Body of pancreas (tissue), 4 donors: Measurements from ENCODE around the gene GNPDA2. TPM values are rescaled to one million over a fixed set of nuclear protein-coding genes. Genes with fewer than 3 reads are reported as not detected.

Experiments
- ATAC-seq: fragments of 150-250 bp; one replicate; pipeline ENCODE4 v1.9.1; 2016
- DNase-seq, 4 donors: peaks; one replicate each; pipeline ENCODE4 v3.0.0-alpha.2; 2019
- H3K27ac ChIP-seq, 4 donors: fragments of 200-600 bp; sonication (generic); 1 replicate in 3 of 4; 2 replicates in 1 of 4; pipeline versions ENCODE4 v1.5.1 to v1.6.1; 2016 to 2019; ENCODE audit warnings: mild to moderate bottlenecking in 1 of 4, mixed read lengths in 1 of 4, moderate library complexity in 1 of 4
- H3K27me3 ChIP-seq, 2 donors: fragments of 200-600 bp; sonication (generic); one replicate each; pipeline ENCODE4 v1.6.0; 2016; ENCODE audit warnings: mild to moderate bottlenecking in 1 of 2
- H3K36me3 ChIP-seq, 2 donors: fragments of 200-600 bp; sonication (generic); replicated peaks in 1 of 2; 2 replicates each; pipeline ENCODE4 v1.5.1; 2016; ENCODE audit warnings: low read depth in 2 of 2; ENCODE audit not compliant: insufficient read depth in 1 of 2
- H3K4me1 ChIP-seq: fragments of 200-600 bp; sonication (generic); one replicate; pipeline ENCODE4 v1.6.0; 2016
- H3K4me3 ChIP-seq, 2 donors: fragments of 200-600 bp; sonication (generic); 1 replicate in 1 of 2; 2 replicates in 1 of 2; pipeline ENCODE4 v1.5.1; 2016 to 2019
- H3K9me3 ChIP-seq, 3 donors: fragments of 200-600 bp; sonication (generic); 1 replicate in 2 of 3; 2 replicates in 1 of 3; pipeline ENCODE4 v1.5.1; 2016
- POLR2A ChIP-seq, 3 donors: fragments of 450-650 bp; IDR thresholded peaks; one replicate each; pipeline ENCODE4 v1.6.1; 2016; ENCODE audit warnings: antibody characterized with exemption in 3 of 3, mild to moderate bottlenecking in 2 of 3
- WGBS, 2 donors: methylation state at CpG; one replicate each; pipeline ENCODE4 v1.1.5; 2017; 5-methylcytosine and 5-hydroxymethylcytosine counted together
- intact Hi-C: fragments of 100-400 bp; cut with DNase I; formaldehyde crosslinking; loops from one replicate; pipeline ENCODE4 v1.15.1; 2023
- total RNA-seq, 2 donors: library from RNA; depleted of rRNA; stranded (reverse); fragments of >200 nt; gene quantifications; one replicate each; pipeline ENCODE4 v1.1.0, GENCODE V29; 2016
- TF ChIP-seq, protein P1 (sequence below), 7 experiments: fragments of 450-650 bp in 4 of 7; fragments of 200-600 bp in 3 of 7; sonication (generic) in 3 of 7; IDR thresholded peaks; one replicate each; pipeline ENCODE4 v1.5.1; 2016 to 2019; ENCODE audit warnings: antibody characterized with exemption in 7 of 7

The GNPDA2 gene
- 10 to 100 TPM in 1 of 2 donors, 1 to 10 TPM in 1; 8.6 to 17.6 TPM for total RNA-seq

DNA sequence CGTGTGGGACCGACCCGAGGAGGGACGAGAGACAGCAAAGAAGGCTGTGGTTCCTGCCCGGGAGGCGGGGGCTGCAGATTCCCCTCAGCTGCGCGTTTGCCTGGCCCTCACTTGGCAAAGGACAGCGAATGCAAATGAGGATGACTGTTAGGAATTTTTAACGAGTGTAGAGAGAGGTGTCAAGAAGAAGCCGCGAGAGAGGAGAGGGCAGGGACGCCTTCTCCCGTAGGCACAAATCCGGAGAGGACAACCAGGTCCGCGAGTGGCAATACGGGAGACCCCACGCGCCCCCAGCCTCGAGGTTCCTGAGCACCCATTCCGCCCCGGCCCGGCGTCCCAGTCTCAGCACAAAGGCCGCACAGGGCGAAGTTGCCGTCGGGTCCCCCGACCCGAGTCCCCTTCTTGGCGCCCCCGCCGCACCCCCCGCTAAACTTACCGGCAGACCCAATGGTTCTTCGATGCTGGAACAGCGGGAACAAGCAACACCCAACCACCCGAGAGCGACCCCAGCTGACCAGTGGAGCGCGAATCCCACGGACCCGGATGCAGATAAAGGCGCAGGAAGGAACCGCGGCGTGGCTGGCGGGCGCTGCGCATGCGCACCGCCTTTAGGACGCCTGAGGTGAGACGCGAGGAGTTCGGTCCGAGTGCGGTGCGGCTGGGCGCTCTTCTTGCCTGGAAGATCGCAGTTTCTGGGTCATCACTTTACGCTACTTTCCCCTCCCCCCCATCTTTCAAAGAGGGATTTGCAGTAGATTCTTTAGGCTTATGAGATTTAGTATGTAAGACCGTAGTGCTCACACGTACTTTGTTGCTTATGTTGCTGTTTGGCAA lies at the start of gene GNPDA2:
GNPDA2 (minus strand) TSS at position 519 of the 834 bp plus-strand sequence. CDS start 4,349 bp downstream, outside the sequence.
- no peaks in the 10 kb centered on the region for H3K27me3 ChIP-seq
- DNase-seq (peak; percentile 90 to 94 (median 93)), ATAC-seq (peak; percentile 98)
- peak within 1 kb of the TSS; percentile 53 to 93 for H3K4me3 ChIP-seq
- H3K36me3 ChIP-seq: no peaks in the 10 kb centered on the region
- intact Hi-C loops: no loop called here
- TF ChIP-seq, protein P1, sequence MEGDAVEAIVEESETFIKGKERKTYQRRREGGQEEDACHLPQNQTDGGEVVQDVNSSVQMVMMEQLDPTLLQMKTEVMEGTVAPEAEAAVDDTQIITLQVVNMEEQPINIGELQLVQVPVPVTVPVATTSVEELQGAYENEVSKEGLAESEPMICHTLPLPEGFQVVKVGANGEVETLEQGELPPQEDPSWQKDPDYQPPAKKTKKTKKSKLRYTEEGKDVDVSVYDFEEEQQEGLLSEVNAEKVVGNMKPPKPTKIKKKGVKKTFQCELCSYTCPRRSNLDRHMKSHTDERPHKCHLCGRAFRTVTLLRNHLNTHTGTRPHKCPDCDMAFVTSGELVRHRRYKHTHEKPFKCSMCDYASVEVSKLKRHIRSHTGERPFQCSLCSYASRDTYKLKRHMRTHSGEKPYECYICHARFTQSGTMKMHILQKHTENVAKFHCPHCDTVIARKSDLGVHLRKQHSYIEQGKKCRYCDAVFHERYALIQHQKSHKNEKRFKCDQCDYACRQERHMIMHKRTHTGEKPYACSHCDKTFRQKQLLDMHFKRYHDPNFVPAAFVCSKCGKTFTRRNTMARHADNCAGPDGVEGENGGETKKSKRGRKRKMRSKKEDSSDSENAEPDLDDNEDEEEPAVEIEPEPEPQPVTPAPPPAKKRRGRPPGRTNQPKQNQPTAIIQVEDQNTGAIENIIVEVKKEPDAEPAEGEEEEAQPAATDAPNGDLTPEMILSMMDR (IDR thresholded peaks at IDR 0.05): peak in 2 of 7 experiments; percentile 8 to 28
- peak; percentile 45 to 79 (median 68) for TF ChIP-seq POLR2A (IDR thresholded peaks at IDR 0.05)
- H3K9me3 ChIP-seq: no peaks in the 10 kb centered on the region
- peak within 1 kb of the TSS; percentile 27 to 78 (median 71) for H3K27ac ChIP-seq
- peaks cover 17% of the 10 kb centered on the region for H3K4me1 ChIP-seq
- 1% methylated on average over 47 to 65 of the region's 65 CpGs for WGBS, 2 donors

DNA sequence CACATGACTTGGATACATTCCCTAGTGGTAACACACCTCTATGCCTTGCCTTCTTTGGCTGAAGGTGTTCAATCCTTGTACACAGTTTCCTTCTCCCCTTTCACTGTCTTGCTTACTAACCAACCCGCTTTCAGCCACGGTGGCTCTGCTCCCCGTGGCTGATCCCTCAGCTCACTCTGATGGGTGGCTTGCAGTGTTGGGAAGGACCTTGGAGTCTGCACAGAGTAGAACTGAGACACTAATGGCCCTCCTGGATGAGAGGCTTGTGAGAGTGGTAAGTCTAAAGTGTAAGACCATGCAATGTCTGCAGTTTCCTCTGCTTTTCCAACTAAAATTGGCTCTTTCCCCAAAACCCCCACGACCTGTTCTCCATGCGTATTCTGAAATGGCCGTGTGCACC lies 46.0 kb upstream of the GNPDA2 start:
- no peak for TF ChIP-seq POLR2A (IDR thresholded peaks at IDR 0.05)
- TF ChIP-seq, protein P1 (IDR thresholded peaks at IDR 0.05): no peak
- no peaks in the 10 kb centered on the region for H3K4me1 ChIP-seq
- intact Hi-C loops: no loop called here
- H3K27ac ChIP-seq: no peak overlapping the region
- 79 to 80% methylated on average over 6 of the region's 6 CpGs for whole genome bisulfite sequencing, 2 donors
- ATAC-seq: no peak
- no peak for DNase-seq
- no peak overlapping the region for H3K4me3 ChIP-seq
- no peaks in the 10 kb centered on the region for H3K36me3 ChIP-seq
- H3K27me3 ChIP-seq: no peaks in the 10 kb centered on the region
- H3K9me3 ChIP-seq: no peaks in the 10 kb centered on the region

DNA sequence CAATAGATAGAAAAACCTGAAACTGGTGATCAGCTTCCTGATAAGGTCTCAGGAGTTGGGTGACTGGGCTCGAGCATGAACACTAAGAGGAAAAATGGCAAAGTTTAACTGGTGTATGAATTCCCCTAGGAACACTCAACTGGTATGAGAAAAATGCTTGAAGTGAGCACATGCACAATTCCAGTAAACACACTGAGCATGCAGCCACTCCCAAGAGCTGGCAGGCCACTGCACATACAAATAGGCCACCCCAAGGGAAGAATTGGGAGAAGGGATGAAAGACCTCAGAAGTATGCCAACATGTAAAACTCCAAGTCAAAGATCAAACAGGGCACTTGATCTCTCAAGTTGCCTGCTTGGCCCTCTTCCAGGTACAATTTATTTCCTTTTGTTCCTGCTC lies 45.4 kb upstream of the GNPDA2 start:
- ATAC-seq (no peak), DNase-seq (no peak)
- intact Hi-C loops: no loop called here
- TF ChIP-seq, protein P1 (IDR thresholded peaks at IDR 0.05): no peak
- no peak for TF ChIP-seq POLR2A (IDR thresholded peaks at IDR 0.05)
- no peaks in the 10 kb centered on the region for H3K36me3 ChIP-seq
- WGBS, 2 donors: 44 to 75% methylated on average over 1 of the region's 1 CpG
- H3K27ac ChIP-seq: no peak overlapping the region
- H3K27me3 ChIP-seq: no peaks in the 10 kb centered on the region
- H3K4me3 ChIP-seq: no peak overlapping the region
- no peaks in the 10 kb centered on the region for H3K9me3 ChIP-seq
- no peaks in the 10 kb centered on the region for H3K4me1 ChIP-seq

DNA sequence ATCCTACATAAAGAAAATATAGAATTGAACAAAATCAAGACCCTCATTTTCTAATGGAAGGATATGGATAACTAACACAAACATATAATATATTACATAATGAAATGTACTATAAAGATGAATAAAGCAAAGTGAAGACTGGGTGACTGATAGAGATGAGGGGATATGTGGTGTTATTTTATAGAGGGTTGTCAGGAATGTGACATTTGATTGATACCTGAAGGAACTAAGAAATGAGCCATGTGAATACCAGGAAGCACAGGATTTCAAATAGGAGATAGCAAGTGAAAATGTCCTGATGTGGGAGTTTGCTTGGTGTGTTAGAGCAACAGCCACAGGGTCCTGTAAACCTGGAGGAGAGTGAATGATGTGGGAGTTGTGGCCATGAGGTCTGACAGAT lies 40.1 kb upstream of the GNPDA2 start:
- no peak for TF ChIP-seq POLR2A (IDR thresholded peaks at IDR 0.05)
- TF ChIP-seq, protein P1 (IDR thresholded peaks at IDR 0.05): no peak
- H3K9me3 ChIP-seq: no peaks in the 10 kb centered on the region
- H3K4me3 ChIP-seq: no peak overlapping the region
- no peaks in the 10 kb centered on the region for H3K27me3 ChIP-seq
- no peaks in the 10 kb centered on the region for H3K4me1 ChIP-seq
- H3K27ac ChIP-seq: no peak overlapping the region
- H3K36me3 ChIP-seq: no peaks in the 10 kb centered on the region
- no peak for DNase-seq
- intact Hi-C loops: no loop called here
- no peak for ATAC-seq

DNA sequence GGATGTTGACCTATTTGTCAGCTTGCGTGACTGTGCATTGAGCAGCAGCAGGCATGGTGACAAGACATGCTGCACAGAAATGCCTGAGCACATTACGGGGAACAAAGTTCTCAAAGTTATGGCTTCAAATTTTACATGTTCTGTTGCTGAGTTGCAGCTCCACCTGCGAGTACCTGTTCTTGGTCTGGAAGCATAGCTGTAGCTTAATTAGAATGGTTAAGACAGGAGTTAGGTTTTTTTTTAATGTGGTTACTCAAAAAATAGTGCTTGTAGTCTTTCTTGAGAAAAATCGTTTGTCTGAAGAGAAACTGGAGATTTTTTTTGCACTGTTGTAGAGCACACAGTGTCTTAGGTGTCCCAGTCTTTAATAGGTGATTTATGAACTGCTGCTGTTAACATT lies 38.8 kb upstream of the GNPDA2 start:
- H3K27ac ChIP-seq: no peak overlapping the region
- no peak overlapping the region for H3K4me3 ChIP-seq
- H3K4me1 ChIP-seq: no peaks in the 10 kb centered on the region
- ATAC-seq (no peak), DNase-seq (no peak)
- no peaks in the 10 kb centered on the region for H3K36me3 ChIP-seq
- no peaks in the 10 kb centered on the region for H3K27me3 ChIP-seq
- TF ChIP-seq, protein P1 (IDR thresholded peaks at IDR 0.05): no peak
- TF ChIP-seq POLR2A (IDR thresholded peaks at IDR 0.05): no peak
- WGBS, 2 donors: 48 to 64% methylated on average over 4 of the region's 4 CpGs
- H3K9me3 ChIP-seq: no peaks in the 10 kb centered on the region
- intact Hi-C loops: no loop called here
